ENCODE data around the gene EPX. TPM values are rescaled to one million over a fixed set of nuclear protein-coding genes. Genes with fewer than 3 reads are reported as not detected.

EPX gene
- total and polyA plus RNA-seq, 3 experiments from 2014 or later = not detected

- H3K4me1 ChIP-seq (ENCODE audit: insufficient read depth, low read length) = no peaks in the 10 kb centered on the region
- no peak overlapping the region for H3K4me3 Mint-ChIP-seq
- H3K9me3 Mint-ChIP-seq = no peaks in the 10 kb centered on the region
- no peak overlapping the region for H3K27ac ChIP-seq (ENCODE audit: low read depth, low read length)
- no peaks in the 10 kb centered on the region for H3K27me3 ChIP-seq (ENCODE audit: insufficient read depth, low read length, poor library complexity, severe bottlenecking)
- H3K9me3 ChIP-seq (ENCODE audit: low read length) = no peaks in the 10 kb centered on the region
- H3K36me3 Mint-ChIP-seq = no peaks in the 10 kb centered on the region
- no peak overlapping the region for H3K4me3 ChIP-seq (ENCODE audit: low read length)
- H3K27ac Mint-ChIP-seq = no peak overlapping the region
- POLR2A ChIA-PET = no interaction called here
- CTCF ChIA-PET = no interaction called here
- no peak for DNase-seq
- no peaks in the 10 kb centered on the region for H3K36me3 ChIP-seq (ENCODE audit: insufficient read depth, low read length)
- peaks cover 17 to 31% of the 10 kb centered on the region in 2 donors for H3K27me3 Mint-ChIP-seq
- peaks cover 0 to 5% (median 5%) of the 10 kb centered on the region in 3 donors for H3K4me1 Mint-ChIP-seq
Observed at GRCh38 chr17:58186591-58186990, 5.9 kb upstream of the EPX start.

GRCh38 chr17:58187063-58187462 lies 5.5 kb upstream of the EPX start:
- Histone ChIP-seq H3K27ac (ENCODE audit: low read depth, low read length) (no peak overlapping the region), H3K4me3 (ENCODE audit: low read length) (no peak overlapping the region), H3K36me3 (ENCODE audit: insufficient read depth, low read length) (no peaks in the 10 kb centered on the region), H3K27me3 (ENCODE audit: insufficient read depth, low read length, poor library complexity, severe bottlenecking) (no peaks in the 10 kb centered on the region), H3K9me3 (ENCODE audit: low read length) (no peaks in the 10 kb centered on the region), H3K4me1 (ENCODE audit: insufficient read depth, low read length) (no peaks in the 10 kb centered on the region)
- no peak overlapping the region for H3K4me3 Mint-ChIP-seq
- CTCF ChIA-PET = interaction anchor here (1.3 kb wide), 1 partner anchor 14 kb away, joined by 6 read pairs; no protein-coding TSS in a partner anchor
- no peak for DNase-seq
- no peaks in the 10 kb centered on the region for H3K9me3 Mint-ChIP-seq
- H3K4me1 Mint-ChIP-seq = peaks cover 0 to 5% (median 5%) of the 10 kb centered on the region in 3 donors
- H3K27ac Mint-ChIP-seq = no peak overlapping the region
- no peaks in the 10 kb centered on the region for H3K36me3 Mint-ChIP-seq
- H3K27me3 Mint-ChIP-seq = peaks cover 17 to 33% of the 10 kb centered on the region in 2 donors
- POLR2A ChIA-PET = no interaction called here

GRCh38 chr17:58187675-58188074 lies 4.9 kb upstream of the EPX start:
- no peaks in the 10 kb centered on the region for H3K36me3 Mint-ChIP-seq
- Histone ChIP-seq H3K4me3 (ENCODE audit: low read length) (no peak overlapping the region), H3K27me3 (ENCODE audit: insufficient read depth, low read length, poor library complexity, severe bottlenecking) (no peaks in the 10 kb centered on the region), H3K36me3 (ENCODE audit: insufficient read depth, low read length) (no peaks in the 10 kb centered on the region), H3K4me1 (ENCODE audit: insufficient read depth, low read length) (no peaks in the 10 kb centered on the region), H3K27ac (ENCODE audit: low read depth, low read length) (no peak overlapping the region), H3K9me3 (ENCODE audit: low read length) (no peaks in the 10 kb centered on the region)
- ChIA-PET POLR2A (no interaction called here), CTCF (interaction anchor here (1.3 kb wide), 1 partner anchor 15 kb away, joined by 6 read pairs; no protein-coding TSS in a partner anchor)
- H3K27ac Mint-ChIP-seq = peak overlapping the region in 1 of 8 donors; percentile 33
- H3K4me1 Mint-ChIP-seq = peaks cover 0 to 5% (median 5%) of the 10 kb centered on the region in 3 donors
- H3K4me3 Mint-ChIP-seq = no peak overlapping the region
- no peaks in the 10 kb centered on the region for H3K9me3 Mint-ChIP-seq
- peaks cover 17 to 36% of the 10 kb centered on the region in 2 donors for H3K27me3 Mint-ChIP-seq
- no peak for DNase-seq

GRCh38 chr17:58189436-58190146 lies 2.9 kb upstream of the EPX start:
- Histone ChIP-seq H3K4me1 (ENCODE audit: insufficient read depth, low read length) (no peaks in the 10 kb centered on the region), H3K9me3 (ENCODE audit: low read length) (no peaks in the 10 kb centered on the region), H3K36me3 (ENCODE audit: insufficient read depth, low read length) (no peaks in the 10 kb centered on the region), H3K4me3 (ENCODE audit: low read length) (no peak overlapping the region), H3K27ac (ENCODE audit: low read depth, low read length) (no peak overlapping the region), H3K27me3 (ENCODE audit: insufficient read depth, low read length, poor library complexity, severe bottlenecking) (no peaks in the 10 kb centered on the region)
- H3K4me3 Mint-ChIP-seq = no peak overlapping the region
- H3K36me3 Mint-ChIP-seq = no peaks in the 10 kb centered on the region
- no peaks in the 10 kb centered on the region for H3K9me3 Mint-ChIP-seq
- no peak for DNase-seq
- H3K27ac Mint-ChIP-seq = no peak overlapping the region
- peaks cover 17 to 36% of the 10 kb centered on the region in 2 donors for H3K27me3 Mint-ChIP-seq
- ChIA-PET POLR2A (no interaction called here), CTCF (interaction anchor here (2.8 kb wide), 1 partner anchor 11 kb away, joined by 9 read pairs; no protein-coding TSS in a partner anchor)
- H3K4me1 Mint-ChIP-seq = peaks cover 0 to 5% (median 5%) of the 10 kb centered on the region in 3 donors

GRCh38 chr17:58191241-58191896 lies 1.2 kb upstream of the EPX start:
- no peaks in the 10 kb centered on the region for H3K9me3 ChIP-seq (ENCODE audit: low read length)
- H3K4me3 Mint-ChIP-seq = no peak overlapping the region
- H3K36me3 Mint-ChIP-seq = no peaks in the 10 kb centered on the region
- H3K4me1 Mint-ChIP-seq = no peaks in the 10 kb centered on the region
- no peaks in the 10 kb centered on the region for H3K36me3 ChIP-seq (ENCODE audit: insufficient read depth, low read length)
- H3K4me1 ChIP-seq (ENCODE audit: insufficient read depth, low read length) = no peaks in the 10 kb centered on the region
- H3K27ac Mint-ChIP-seq = no peak overlapping the region
- H3K9me3 Mint-ChIP-seq = no peaks in the 10 kb centered on the region
- no peak for DNase-seq
- H3K27me3 ChIP-seq (ENCODE audit: insufficient read depth, low read length, poor library complexity, severe bottlenecking) = no peaks in the 10 kb centered on the region
- POLR2A ChIA-PET = no interaction called here
- peaks cover 18 to 31% of the 10 kb centered on the region in 2 donors for H3K27me3 Mint-ChIP-seq
- H3K27ac ChIP-seq (ENCODE audit: low read depth, low read length) = no peak overlapping the region
- no peak overlapping the region for H3K4me3 ChIP-seq (ENCODE audit: low read length)
- CTCF ChIA-PET = interaction anchor here (2.8 kb wide), 1 partner anchor 9 kb away, joined by 9 read pairs; no protein-coding TSS in a partner anchor

- Mint-ChIP-seq H3K9me3 (no peaks in the 10 kb centered on the region), H3K27ac (no peak overlapping the region), H3K4me3 (no peak overlapping the region), H3K4me1 (no peaks in the 10 kb centered on the region), H3K36me3 (no peaks in the 10 kb centered on the region), H3K27me3 (peaks cover 11 to 42% of the 10 kb centered on the region in 2 donors)
- H3K27me3 ChIP-seq (ENCODE audit: insufficient read depth, low read length, poor library complexity, severe bottlenecking) = no peaks in the 10 kb centered on the region
- no peak overlapping the region for H3K4me3 ChIP-seq (ENCODE audit: low read length)
- H3K9me3 ChIP-seq (ENCODE audit: low read length) = no peaks in the 10 kb centered on the region
- no peak for DNase-seq
- POLR2A ChIA-PET = no interaction called here
- H3K4me1 ChIP-seq (ENCODE audit: insufficient read depth, low read length) = no peaks in the 10 kb centered on the region
- H3K36me3 ChIP-seq (ENCODE audit: insufficient read depth, low read length) = no peaks in the 10 kb centered on the region
- H3K27ac ChIP-seq (ENCODE audit: low read depth, low read length) = no peak overlapping the region
- CTCF ChIA-PET = no interaction called here
Observed at GRCh38 chr17:58193641-58194255, 1.2 kb downstream of the EPX start.

- Mint-ChIP-seq H3K9me3 (no peaks in the 10 kb centered on the region), H3K4me3 (no peak overlapping the region), H3K27ac (no peak overlapping the region), H3K27me3 (peaks cover 6 to 37% of the 10 kb centered on the region in 2 donors), H3K4me1 (peaks cover 0 to 3% (median 3%) of the 10 kb centered on the region in 3 donors), H3K36me3 (no peaks in the 10 kb centered on the region)
- H3K27ac ChIP-seq (ENCODE audit: low read depth, low read length) = no peak overlapping the region
- DNase-seq = no peak
- no peaks in the 10 kb centered on the region for H3K27me3 ChIP-seq (ENCODE audit: insufficient read depth, low read length, poor library complexity, severe bottlenecking)
- no peaks in the 10 kb centered on the region for H3K36me3 ChIP-seq (ENCODE audit: insufficient read depth, low read length)
- no peaks in the 10 kb centered on the region for H3K9me3 ChIP-seq (ENCODE audit: low read length)
- ChIA-PET POLR2A (no interaction called here), CTCF (no interaction called here)
- H3K4me3 ChIP-seq (ENCODE audit: low read length) = no peak overlapping the region
- no peaks in the 10 kb centered on the region for H3K4me1 ChIP-seq (ENCODE audit: insufficient read depth, low read length)
Observed at GRCh38 chr17:58195518-58196123, 3.1 kb downstream of the EPX start.

GRCh38 chr17:58196610-58197009 lies 4.1 kb downstream of the EPX start:
- Mint-ChIP-seq H3K27me3 (peaks cover 4 to 29% of the 10 kb centered on the region in 2 donors), H3K4me1 (peaks cover 0 to 3% (median 3%) of the 10 kb centered on the region in 3 donors), H3K4me3 (no peak overlapping the region), H3K27ac (no peak overlapping the region), H3K36me3 (no peaks in the 10 kb centered on the region), H3K9me3 (no peaks in the 10 kb centered on the region)
- no peaks in the 10 kb centered on the region for H3K36me3 ChIP-seq (ENCODE audit: insufficient read depth, low read length)
- H3K9me3 ChIP-seq (ENCODE audit: low read length) = no peaks in the 10 kb centered on the region
- H3K4me3 ChIP-seq (ENCODE audit: low read length) = no peak overlapping the region
- ChIA-PET POLR2A (no interaction called here), CTCF (no interaction called here)
- H3K27ac ChIP-seq (ENCODE audit: low read depth, low read length) = no peak overlapping the region
- no peaks in the 10 kb centered on the region for H3K27me3 ChIP-seq (ENCODE audit: insufficient read depth, low read length, poor library complexity, severe bottlenecking)
- no peaks in the 10 kb centered on the region for H3K4me1 ChIP-seq (ENCODE audit: insufficient read depth, low read length)
- no peak for DNase-seq
